Stimulated activated CD4-positive, alpha-beta T cell treated with anti-CD3 and anti-CD28 coated beads, Interleukin-1b, Interleukin-23, amount 100 ng/mL, for 48 hours (primary cell): Measurements from ENCODE around the gene TMEM213.
"Not testable (repeated sequence)": the region's sequence is repeated elsewhere in the genome, so short reads cannot be mapped to it uniquely, and the experiment has no call there.

Experiments
- DNase-seq: peaks from one replicate; pipeline ENCODE4 v3.0.0-alpha.2; 2020

The TMEM213 gene

DNA sequence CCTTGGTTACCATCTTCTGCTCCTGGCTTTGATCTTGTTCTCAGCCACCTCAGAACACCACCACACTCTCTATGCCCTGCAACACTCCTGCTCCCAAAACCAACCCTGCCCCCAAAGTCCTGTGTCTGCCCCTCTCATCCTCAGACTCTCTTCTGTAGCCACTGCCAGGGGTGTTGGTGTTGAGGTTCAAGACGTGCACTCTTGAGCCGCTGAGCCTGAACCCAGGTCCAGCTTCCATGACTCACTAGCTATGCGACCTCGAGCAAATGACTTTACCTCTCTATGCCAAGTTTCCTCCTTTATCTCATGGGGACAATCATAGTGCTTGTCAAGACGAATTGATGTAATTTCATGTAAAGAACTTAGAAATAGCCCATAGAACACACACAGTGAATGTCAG, 1.0 kb downstream of the TMEM213 start:
- no peak for DNase-seq

DNA sequence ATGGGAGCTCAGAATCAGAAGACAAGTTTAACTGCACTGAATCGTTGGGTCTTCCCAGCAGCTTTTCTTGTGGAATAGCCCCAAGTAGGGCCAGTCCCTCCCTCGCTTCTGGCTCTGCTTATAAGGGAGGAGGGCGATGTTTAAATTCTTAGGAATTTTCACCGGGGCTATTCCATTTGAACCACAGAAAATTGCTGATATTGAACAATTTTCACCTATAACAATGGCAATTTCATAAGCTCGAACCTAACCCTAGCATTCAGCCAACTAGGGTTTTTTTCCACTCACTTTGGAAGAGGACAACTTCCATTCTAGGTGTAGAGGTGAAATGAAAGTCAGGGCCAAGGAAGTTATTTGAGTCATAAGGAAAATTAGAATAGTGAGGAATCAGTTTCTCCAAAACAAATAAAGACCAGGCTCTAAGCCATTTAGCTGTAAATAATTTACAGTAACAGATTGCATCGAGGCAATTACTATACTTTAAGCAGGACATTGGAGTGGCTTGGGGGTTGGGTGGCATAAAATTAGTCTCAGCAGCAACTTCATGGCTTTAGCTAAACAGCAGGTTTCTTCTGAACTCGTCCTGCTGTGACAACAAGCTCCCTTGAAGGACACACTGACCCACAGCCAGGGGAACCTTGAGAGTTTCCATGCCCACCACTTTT, 1.7 kb downstream of the TMEM213 start:
- no peak for DNase-seq

DNA sequence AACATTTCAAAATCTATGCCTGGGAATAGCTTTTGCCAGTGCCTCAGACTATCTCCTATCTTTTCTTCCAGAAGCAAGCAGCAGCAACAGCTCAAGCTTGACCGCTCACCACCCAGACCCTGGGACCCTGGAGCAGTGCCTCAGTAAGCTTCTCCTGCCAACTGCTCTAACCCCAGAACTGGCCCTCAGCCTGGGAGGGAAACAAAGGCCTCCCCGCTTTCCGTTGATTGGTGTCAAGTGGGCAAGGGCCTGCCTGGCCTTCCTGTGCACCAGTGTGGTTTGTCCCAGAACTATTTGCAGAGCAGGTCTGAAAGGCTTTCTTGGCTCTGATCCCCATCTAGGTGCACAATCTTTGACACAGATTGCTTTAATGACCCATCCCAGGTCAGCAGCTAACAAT, 3.5 kb downstream of the TMEM213 start:
- DNase-seq = no peak

GRCh38 chr7:138802706-138803105, 4.9 kb downstream of the TMEM213 start:
- no peak for DNase-seq

DNA sequence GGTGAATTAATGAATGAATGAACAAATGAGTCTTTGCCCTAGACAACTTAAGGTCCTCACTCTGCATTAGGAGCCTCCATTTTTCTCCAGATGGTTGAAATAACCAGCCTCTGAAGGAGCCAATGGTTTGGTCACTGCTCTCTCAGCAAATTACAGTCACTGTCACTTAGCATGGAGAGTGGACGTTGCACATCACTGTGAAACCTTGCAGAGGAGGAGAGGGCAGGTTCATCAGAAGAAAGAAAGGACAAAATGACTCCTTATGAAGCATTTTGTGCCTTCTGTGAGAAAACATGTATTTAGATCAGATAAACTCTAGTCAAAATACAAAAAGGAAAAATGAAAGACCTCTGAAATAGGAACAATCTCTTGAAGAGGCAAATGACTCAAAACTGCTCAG, 6.8 kb downstream of the TMEM213 start:
- no peak for DNase-seq

GRCh38 chr7:138809346-138809745, 11.6 kb downstream of the TMEM213 start:
- DNase-seq = no peak

GRCh38 chr7:138811327-138811726, 13.5 kb downstream of the TMEM213 start:
- DNase-seq = not testable (repeated sequence)

DNA sequence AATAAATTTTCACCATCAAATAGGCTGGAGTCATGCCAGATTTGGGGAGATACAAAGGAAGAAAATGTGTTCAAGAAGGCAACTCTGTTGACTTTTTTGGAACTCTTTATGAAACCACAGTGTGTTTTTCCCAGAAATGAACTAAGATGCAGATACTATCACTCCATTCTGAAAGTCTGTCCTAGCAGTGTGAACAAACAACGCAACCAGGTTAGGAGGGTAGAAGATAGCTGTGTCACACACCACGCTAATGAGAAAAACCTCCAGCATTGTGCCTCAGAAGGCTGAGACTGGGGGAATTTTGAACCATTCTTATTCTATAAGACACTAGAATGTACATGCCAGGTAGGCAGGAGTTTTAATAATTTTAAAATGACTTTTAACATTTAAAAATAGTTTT, 16.2 kb downstream of the TMEM213 start:
- DNase-seq = no peak

GRCh38 chr7:138814816-138815332, 17.1 kb downstream of the TMEM213 start:
- DNase-seq = no peak

DNA sequence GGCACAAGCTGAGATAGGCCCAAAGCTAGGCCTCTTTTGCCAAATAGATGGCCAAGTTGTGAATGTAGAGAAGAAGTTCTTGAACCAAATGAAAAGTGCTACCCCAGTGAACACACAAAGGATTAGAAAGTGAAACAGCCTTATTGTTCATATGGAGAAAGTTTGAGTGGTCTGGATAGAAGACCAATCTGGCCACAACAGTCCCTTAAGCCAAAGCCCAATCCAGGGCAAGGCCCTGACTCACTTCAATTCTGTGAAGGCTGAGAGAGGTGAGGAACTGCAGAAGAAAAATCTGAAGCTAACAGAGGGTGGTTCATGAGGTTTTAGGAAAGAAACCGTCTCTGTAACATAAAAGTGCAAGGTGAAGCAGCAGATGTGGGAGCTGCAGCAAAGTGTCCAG, 18.9 kb downstream of the TMEM213 start:
- no peak for DNase-seq

GRCh38 chr7:138819625-138820024, 21.8 kb downstream of the TMEM213 start:
- DNase-seq = no peak

- DNase-seq = no peak
Observed at GRCh38 chr7:138821912-138822311, 24.1 kb downstream of the TMEM213 start.

- no peak for DNase-seq
Observed at GRCh38 chr7:138822867-138823535, 25.2 kb downstream of the TMEM213 start.

DNA sequence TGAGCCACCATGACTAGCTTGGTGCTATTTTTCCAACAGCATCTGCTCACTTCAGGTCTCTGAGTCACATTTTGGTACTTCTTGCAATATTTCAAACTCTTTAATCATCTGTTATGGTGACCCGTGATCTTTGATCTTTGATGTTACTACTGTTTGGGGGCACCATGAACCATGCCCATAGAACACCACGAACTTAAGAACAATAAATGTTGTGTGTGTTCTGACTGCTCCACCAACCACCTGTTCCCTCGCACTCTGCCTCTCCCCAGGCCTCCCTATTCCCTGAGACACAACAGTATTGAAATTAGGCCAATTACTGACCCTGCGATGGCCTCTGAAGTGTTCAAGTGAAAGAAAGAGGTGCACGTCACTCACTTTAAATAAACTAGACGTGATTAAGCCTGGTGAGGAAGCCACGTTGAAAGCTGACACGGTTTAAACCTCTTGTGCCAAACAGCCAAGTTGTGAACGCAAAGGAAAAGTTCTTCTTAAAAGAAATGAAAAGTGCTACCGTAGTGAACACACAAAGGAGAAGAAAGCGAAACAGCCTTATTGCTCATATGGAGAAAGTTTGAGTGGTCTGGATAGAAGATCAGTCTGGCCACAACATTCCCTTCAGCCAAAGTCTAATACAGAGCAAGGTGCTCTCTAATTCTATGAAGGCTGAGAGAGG, 27.4 kb downstream of the TMEM213 start:
- DNase-seq = no peak

GRCh38 chr7:138828302-138828701, 30.5 kb downstream of the TMEM213 start:
- no peak for DNase-seq

- no peak for DNase-seq
Observed at GRCh38 chr7:138829335-138829734, 31.5 kb downstream of the TMEM213 start.

GRCh38 chr7:138832966-138833365, 35.2 kb downstream of the TMEM213 start:
- no peak for DNase-seq

GRCh38 chr7:138833596-138833995, 35.8 kb downstream of the TMEM213 start:
- DNase-seq = no peak

DNA sequence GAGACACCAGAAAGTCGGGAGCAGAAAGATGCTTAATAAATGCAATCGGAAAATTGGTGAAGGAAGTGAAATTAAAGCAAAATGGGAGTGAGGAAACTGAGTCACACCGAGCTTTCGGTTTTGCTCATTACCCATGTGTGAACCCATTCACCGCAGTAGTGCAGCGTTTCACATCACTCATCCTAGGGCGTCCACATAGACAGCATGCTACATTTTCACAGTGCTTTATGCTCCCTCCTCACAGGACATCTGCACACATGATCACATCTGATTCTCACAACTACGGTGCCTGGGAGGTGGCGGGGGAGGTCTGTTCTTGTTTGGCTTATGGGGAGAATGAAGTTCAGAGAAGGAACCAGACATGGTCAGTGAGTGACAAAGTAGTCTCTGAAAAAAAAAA, 36.8 kb downstream of the TMEM213 start:
- DNase-seq = peak; percentile 9

DNA sequence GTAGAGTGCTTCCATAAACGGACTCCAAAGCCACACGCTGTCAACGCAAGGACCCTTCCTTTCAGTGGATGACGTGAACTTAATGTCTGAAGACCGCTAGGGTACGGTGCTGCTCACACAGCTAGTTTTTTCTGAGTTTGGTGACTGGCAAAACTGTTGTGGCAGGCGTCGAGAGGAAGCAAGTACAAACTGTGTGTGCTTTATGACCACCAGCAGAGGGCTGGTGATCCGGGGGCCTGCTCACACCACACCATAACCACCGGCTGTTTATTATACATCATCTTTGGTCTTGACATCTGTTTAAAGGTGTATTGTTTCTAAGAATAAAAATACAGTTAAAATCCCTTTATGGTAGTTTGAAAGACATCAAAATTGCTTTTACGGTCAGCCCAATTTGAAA, 37.3 kb downstream of the TMEM213 start:
- no peak for DNase-seq

DNA sequence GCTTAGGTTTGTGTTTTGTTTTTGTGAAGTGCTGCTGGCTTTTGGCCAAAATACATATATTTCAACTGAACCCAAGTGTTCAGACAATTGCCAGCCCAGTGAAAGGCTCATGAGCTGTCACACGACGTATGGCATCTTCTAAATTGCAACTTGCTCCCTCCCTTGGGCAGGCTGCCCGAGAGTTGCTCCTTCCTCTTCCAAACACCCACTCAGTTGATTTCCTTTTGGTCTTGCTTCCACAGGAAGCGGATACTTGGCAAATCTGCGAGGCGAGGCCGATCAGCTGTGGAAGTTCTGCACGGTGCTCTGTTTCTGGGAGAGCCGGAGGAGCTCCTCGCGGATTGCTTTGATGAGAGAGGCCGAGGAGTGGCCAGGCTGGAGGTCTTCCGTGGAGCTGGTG, 39.8 kb downstream of the TMEM213 start:
- DNase-seq = no peak

DNA sequence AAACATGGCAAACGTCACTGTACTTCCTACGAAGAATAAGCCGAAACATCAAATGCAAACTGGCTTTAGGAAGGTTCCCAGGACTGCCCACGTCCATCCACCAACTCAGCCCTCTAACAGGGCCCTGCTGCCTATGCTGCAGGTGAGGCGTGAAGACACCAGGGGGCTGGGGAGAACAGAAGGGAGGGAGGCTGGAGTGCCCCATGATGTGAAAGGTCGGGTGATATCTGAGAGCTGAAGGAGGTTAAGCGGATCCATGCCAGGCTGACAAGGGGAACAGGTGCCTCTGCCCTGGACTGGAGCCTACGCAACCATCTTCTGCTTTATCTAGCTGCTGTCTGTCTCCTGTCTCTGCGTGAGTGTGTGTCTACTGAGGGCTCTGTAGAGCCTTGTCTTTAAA, 40.4 kb downstream of the TMEM213 start:
- no peak for DNase-seq

GRCh38 chr7:138842111-138842510, 44.3 kb downstream of the TMEM213 start:
- DNase-seq = no peak
